Lower leg skin (tissue), 3 donors: ENCODE measurements around the gene MGMT.

ENCODE experiments used
- POLR2A ChIP-seq, 2 donors: fragments of 450-650 bp; IDR thresholded peaks; one replicate each; pipeline ENCODE4 v1.6.1; 2016 to 2017; ENCODE audit warnings: antibody characterized with exemption in 2 of 2, mild to moderate bottlenecking in 1 of 2, moderate library complexity in 1 of 2
- TF ChIP-seq, protein P1 (sequence below), 3 donors: fragments of 450-650 bp; IDR thresholded peaks; one replicate each; pipeline ENCODE4 v1.5.1; 2016; ENCODE audit warnings: antibody characterized with exemption in 3 of 3, mild to moderate bottlenecking in 3 of 3, moderate library complexity in 2 of 3

DNA sequence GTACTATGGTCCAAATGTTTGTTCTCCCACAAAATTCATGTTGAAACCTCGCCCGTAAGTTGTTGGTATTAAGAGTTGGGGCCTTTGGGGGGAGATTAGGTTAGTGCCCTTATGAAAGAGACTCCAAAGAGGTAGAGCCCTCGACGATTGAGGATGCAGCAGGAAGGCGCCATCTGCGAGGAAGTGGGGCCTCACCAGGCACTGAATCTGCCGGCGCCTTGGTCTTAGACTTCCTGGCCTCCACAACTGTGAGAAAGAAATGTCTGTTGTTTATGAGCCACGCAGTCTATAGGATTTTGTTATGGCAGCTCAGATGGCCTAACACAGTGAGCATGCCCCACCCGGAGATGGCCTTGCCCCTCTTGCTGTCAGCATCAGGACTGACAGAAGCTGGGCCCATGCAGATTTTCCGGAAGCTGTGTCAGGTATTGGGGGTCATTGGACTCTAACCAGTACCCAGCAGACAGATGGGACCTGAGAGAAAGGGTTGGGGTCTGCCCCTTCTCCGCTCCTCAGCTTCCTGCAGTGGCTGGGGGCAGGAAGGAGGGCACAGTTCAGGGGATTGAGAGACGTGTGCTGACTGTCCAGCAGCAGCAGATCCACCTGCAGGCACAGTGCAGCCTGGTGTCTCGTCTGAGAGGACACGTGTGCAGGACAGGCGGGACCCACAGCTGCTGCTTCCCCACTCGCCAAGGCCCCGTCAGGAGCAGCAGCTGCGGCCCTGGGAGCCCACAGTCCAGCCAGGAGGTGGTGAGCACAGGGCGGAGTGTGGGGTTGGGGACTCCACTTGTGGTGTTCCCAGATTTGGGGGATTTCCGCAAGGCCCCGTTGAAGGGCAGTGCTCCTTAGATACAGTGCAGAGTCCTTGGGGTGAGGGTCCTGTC lies 47.8 kb downstream of the MGMT start:
- TF ChIP-seq, protein P1, sequence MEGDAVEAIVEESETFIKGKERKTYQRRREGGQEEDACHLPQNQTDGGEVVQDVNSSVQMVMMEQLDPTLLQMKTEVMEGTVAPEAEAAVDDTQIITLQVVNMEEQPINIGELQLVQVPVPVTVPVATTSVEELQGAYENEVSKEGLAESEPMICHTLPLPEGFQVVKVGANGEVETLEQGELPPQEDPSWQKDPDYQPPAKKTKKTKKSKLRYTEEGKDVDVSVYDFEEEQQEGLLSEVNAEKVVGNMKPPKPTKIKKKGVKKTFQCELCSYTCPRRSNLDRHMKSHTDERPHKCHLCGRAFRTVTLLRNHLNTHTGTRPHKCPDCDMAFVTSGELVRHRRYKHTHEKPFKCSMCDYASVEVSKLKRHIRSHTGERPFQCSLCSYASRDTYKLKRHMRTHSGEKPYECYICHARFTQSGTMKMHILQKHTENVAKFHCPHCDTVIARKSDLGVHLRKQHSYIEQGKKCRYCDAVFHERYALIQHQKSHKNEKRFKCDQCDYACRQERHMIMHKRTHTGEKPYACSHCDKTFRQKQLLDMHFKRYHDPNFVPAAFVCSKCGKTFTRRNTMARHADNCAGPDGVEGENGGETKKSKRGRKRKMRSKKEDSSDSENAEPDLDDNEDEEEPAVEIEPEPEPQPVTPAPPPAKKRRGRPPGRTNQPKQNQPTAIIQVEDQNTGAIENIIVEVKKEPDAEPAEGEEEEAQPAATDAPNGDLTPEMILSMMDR (IDR thresholded peaks at IDR 0.05) = no peak
- no peak for TF ChIP-seq POLR2A (IDR thresholded peaks at IDR 0.05)
